Loucy (cell line): ENCODE measurements around the gene TP73.

Experiments used
- H2AFZ ChIP-seq: fragments of 200-600 bp; sonication (generic); 2 replicates; pipeline ENCODE4 v1.6.0; 2016; ENCODE audit warnings: antibody characterized with exemption, mild to moderate bottlenecking, low read length, moderate library complexity
- H3F3A ChIP-seq: fragments of 200-600 bp; 2 replicates; pipeline ENCODE4 v1.6.0; 2016; ENCODE audit warnings: antibody characterized with exemption, low read depth, mild to moderate bottlenecking
- H3K27me3 ChIP-seq: fragments of 200-600 bp; sonication (generic); 2 replicates; pipeline ENCODE4 v1.6.1; 2014; ENCODE audit warnings: low read length, mild to moderate bottlenecking; ENCODE audit not compliant: insufficient read depth, poor library complexity, severe bottlenecking
- H3K36me3 ChIP-seq: fragments of 200-600 bp; sonication (generic); 2 replicates; pipeline ENCODE4 v1.6.1; 2016; ENCODE audit warnings: low read length; ENCODE audit not compliant: insufficient read depth
- H3K4me1 ChIP-seq: fragments of 200-600 bp; sonication (generic); 2 replicates; pipeline ENCODE4 v1.5.1; 2014; ENCODE audit warnings: low read length, mild to moderate bottlenecking; ENCODE audit not compliant: insufficient read depth, poor library complexity, severe bottlenecking
- H3K4me2 ChIP-seq: fragments of 200-600 bp; sonication (generic); 2 replicates; pipeline ENCODE4 v1.6.0; 2014; ENCODE audit warnings: antibody characterized with exemption, low read length, low read depth, mild to moderate bottlenecking; ENCODE audit not compliant: poor library complexity, severe bottlenecking
- H3K4me3 ChIP-seq: fragments of 200-600 bp; sonication (generic); 2 replicates; pipeline ENCODE4 v1.5.1; 2014; ENCODE audit warnings: low read length, mild to moderate bottlenecking, mixed read lengths; ENCODE audit not compliant: poor library complexity, severe bottlenecking
- H3K79me2 ChIP-seq: fragments of 200-600 bp; sonication (generic); 2 replicates; pipeline ENCODE4 v1.6.1; 2014; ENCODE audit warnings: low read length; ENCODE audit not compliant: insufficient read depth
- H3K9ac ChIP-seq: fragments of 200-600 bp; sonication (generic); 2 replicates; pipeline ENCODE4 v1.6.0; 2014; ENCODE audit warnings: mild to moderate bottlenecking, low read depth, low read length, moderate library complexity; ENCODE audit not compliant: poor library complexity, severe bottlenecking
- H3K9me2 ChIP-seq: fragments of 200-600 bp; sonication (generic); replicated peaks from 2 replicates; pipeline ENCODE4 v1.6.1; 2016; ENCODE audit warnings: low read depth, low read length, mixed read lengths
- H3K9me3 ChIP-seq: fragments of 200-600 bp; sonication (generic); 2 replicates; pipeline ENCODE4 v1.6.1; 2014; ENCODE audit warnings: mild to moderate bottlenecking, antibody characterized with exemption, low read length, low read depth; ENCODE audit not compliant: insufficient read depth
- H4K20me1 ChIP-seq: fragments of 200-600 bp; sonication (generic); 2 replicates; pipeline ENCODE4 v1.6.0; 2014; ENCODE audit warnings: antibody characterized with exemption, low read length, mild to moderate bottlenecking; ENCODE audit not compliant: insufficient read depth, poor library complexity, severe bottlenecking
- CTCF ChIP-seq: fragments of 200-600 bp; sonication (generic); conservative IDR thresholded peaks from 2 replicates; pipeline ENCODE4 v1.5.1; 2014; ENCODE audit warnings: mild to moderate bottlenecking, antibody characterized with exemption, low read length
- EZH2phosphoT487 ChIP-seq: fragments of 200-600 bp; IDR thresholded peaks from 2 replicates; pipeline ENCODE4 v1.6.1; 2018; ENCODE audit warnings: antibody characterized with exemption, mild to moderate bottlenecking, moderate library complexity, borderline replicate concordance

Gene TP73

GRCh38 chr1:3612123-3612522 is 40.2 kb upstream of the TP73 start:
- H3K9me3 ChIP-seq: no peaks in the 10 kb centered on the region
- no peaks in the 10 kb centered on the region for H3K27me3 ChIP-seq
- no peaks in the 10 kb centered on the region for H3F3A ChIP-seq
- H4K20me1 ChIP-seq: no peaks in the 10 kb centered on the region
- H2AFZ ChIP-seq: peak overlapping the region; percentile 63; the same call in 1 of the 2 replicates
- H3K9me2 ChIP-seq: no peaks in the 10 kb centered on the region
- peaks cover 31% of the 10 kb centered on the region for H3K79me2 ChIP-seq
- H3K4me3 ChIP-seq: peak overlapping the region; percentile 59
- TF ChIP-seq CTCF (no peak), EZH2phosphoT487 (no peak)
- H3K9ac ChIP-seq: peak overlapping the region; percentile 49
- H3K4me1 ChIP-seq: peaks cover 19% of the 10 kb centered on the region
- peak overlapping the region; percentile 63 for H3K4me2 ChIP-seq
- H3K36me3 ChIP-seq: no peaks in the 10 kb centered on the region

GRCh38 chr1:3614755-3615742 is 37.3 kb upstream of the TP73 start:
- no peaks in the 10 kb centered on the region for H3K9me2 ChIP-seq
- H3K4me2 ChIP-seq: no peak overlapping the region
- peaks cover 5% of the 10 kb centered on the region for H3K4me1 ChIP-seq
- H3K79me2 ChIP-seq: peaks cover 2% of the 10 kb centered on the region; the same call in 1 of the 2 replicates
- no peak overlapping the region for H2AFZ ChIP-seq
- TF ChIP-seq EZH2phosphoT487: no peak
- TF ChIP-seq CTCF: peak; percentile 83
- H3K27me3 ChIP-seq: no peaks in the 10 kb centered on the region
- H3K9me3 ChIP-seq: no peaks in the 10 kb centered on the region
- no peaks in the 10 kb centered on the region for H4K20me1 ChIP-seq
- H3K4me3 ChIP-seq: no peak overlapping the region
- no peaks in the 10 kb centered on the region for H3F3A ChIP-seq
- no peak overlapping the region for H3K9ac ChIP-seq
- no peaks in the 10 kb centered on the region for H3K36me3 ChIP-seq

GRCh38 chr1:3616861-3617260 is 35.5 kb upstream of the TP73 start:
- Histone ChIP-seq H3K27me3 (no peaks in the 10 kb centered on the region), H3F3A (no peaks in the 10 kb centered on the region), H3K4me1 (peaks cover 7% of the 10 kb centered on the region)

More at GRCh38 chr1:3616861-3617260, 35.5 kb upstream of the TP73 start:
- H3K4me2 ChIP-seq: no peak overlapping the region
- no peaks in the 10 kb centered on the region for H3K9me3 ChIP-seq
- no peak overlapping the region for H2AFZ ChIP-seq
- TF ChIP-seq EZH2phosphoT487 (no peak), CTCF (no peak)
- no peaks in the 10 kb centered on the region for H3K79me2 ChIP-seq
- no peaks in the 10 kb centered on the region for H3K9me2 ChIP-seq
- no peak overlapping the region for H3K9ac ChIP-seq
- H3K4me3 ChIP-seq: no peak overlapping the region
- no peaks in the 10 kb centered on the region for H3K36me3 ChIP-seq
- no peaks in the 10 kb centered on the region for H4K20me1 ChIP-seq
